ENCODE results near the gene NHSL2.

Gene NHSL2

DNA sequence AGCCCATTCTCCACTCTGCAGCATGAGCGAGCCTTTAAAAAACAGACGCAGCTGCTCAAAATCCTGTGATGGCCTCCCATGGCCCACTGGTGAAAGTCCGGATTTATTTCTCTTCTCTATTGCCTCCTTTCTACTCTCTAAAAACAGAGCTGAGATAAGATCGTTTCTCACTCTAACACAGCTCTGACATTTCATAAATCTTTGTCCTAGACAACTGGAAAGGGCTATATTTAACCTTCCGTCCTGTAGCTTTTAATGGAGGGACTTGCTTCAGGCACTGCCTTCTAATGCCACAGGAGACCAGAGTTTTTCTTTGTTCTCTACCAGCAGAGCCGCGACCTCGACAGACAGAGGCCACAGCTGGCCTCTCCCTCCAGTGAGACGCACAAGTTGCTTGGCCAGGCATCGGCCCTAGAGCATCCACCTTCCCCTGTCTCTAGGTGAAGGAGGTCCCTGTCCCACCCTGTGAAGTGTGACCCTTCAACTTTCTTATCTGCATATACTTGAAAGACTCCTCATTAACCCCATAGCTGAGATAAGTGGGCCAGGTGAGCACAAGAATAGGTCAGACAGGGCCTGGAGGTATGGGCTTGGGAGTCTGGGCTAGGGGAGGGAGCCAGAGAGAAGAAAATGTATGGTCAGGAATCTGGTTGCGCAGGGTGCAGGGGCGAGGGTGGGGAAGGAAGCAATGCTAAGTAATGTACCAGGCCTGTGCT is 171.1 kb downstream of the NHSL2 start:
- no peak for DNase-seq

DNA sequence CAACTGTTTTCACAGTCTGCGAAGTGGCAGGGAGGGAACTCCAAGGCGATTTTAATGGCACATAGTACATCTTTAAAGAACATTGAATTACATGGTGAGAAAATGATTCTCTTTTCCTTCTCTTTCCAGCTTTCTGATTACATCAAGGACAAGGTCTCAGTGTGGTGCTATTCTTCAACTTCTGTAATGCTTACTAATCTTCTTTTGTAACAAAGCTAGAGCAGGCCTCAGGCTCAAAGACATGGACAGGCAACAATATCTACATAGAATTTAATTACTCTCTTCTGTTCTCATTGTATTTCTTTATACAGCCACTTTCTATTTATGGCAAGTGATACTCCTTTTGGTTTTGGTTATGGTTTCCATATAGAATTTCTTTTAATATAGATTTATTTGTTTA is 172.6 kb downstream of the NHSL2 start:
- no peak for DNase-seq

DNA sequence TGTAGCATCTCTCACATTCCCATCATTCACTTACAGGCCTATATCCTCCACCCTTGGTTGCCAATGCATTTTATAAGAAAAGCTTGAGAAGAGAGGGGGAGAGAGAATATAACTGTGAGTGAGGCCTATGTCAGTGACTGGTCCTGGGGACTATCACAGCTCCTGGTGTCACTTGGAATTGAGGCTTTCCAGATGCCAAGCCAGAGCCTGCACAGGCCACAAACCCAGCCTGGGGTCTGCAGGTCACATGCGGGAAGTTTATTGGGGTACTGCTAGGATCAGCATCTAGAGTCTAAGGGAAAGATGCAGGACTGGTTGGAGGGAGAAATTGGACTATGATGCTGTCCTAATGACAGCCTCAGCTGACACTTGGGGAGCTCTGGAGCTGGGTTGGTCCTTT is 173.5 kb downstream of the NHSL2 start:
- no peak for DNase-seq

DNA sequence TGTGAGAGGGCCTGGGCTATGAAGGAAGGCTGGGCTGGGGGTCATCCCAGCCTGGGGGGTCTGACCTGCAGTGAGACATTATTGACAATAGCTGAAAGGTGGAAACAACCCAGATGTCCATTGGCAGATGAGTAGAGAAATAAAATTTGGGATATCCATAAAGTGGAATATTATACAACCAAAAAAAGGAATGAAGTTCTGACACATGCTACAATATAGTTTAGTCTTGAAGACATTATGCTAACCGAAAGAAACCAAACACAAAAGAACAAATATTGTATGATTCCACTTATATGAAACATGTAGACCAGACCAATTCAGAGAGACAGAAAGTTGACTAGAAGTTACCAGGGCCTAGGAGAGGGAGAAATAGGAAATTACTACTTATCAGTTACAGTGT is 176.3 kb downstream of the NHSL2 start:
- no peak for DNase-seq

DNA sequence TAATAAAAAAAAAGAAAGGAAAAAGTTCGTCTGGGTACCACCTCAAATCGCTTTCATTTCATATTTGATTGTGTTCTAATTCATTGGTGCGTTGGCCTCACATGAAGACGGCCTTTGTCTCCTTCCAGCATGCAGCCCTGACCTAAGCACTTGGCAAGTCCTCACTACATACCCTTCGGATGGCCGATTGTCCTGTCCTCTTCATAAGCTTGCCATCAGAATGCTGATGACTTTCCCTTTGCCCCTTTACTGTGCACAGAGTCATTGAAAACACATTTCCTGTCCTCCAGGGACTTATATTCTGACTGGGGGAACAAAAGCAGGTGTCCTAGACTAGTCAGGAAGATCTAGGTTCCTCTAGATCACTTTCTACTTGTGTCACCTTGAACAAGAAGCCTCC is 178.1 kb downstream of the NHSL2 start:
- no peak for DNase-seq

DNA sequence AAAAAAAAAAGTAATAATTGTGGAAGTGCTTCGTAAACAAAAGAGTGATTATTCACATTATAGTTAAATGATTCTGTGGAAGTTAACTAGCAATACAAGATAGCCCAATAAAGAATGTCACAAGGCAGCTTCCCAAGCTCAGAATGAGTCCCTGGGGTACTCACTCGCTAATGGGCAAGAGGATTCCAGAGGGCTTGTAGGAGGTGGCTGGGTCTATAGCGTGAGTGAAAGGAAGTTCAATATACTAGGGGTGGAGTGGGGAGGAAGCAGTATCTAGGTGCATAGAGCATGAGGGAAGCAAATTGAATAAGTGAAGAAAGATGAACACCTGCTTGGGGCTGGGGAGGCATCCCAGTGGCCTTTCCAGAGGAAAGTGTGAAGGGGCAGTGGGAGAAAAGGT is 178.6 kb downstream of the NHSL2 start:
- DNase-seq, result no peak

DNA sequence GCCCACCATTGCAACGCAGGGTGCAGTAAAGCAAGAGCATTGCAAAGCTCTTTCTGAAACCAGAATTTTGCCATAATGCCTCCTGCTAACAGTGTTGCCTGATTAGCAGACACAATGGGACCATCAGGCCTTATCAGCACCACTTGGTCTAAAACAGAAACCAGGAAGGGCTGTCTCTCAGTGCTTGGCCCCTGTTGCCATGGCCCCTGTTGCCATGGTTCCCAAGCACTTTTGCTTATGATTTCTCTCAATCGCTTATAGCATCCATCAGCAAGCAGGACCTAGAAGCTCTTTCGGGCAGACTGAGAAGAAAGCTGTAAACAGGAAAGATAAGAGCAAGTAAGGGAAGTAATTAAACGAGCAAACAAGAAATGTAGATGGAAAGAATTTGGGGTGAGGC is 184.2 kb downstream of the NHSL2 start:
- no peak for DNase-seq

DNA sequence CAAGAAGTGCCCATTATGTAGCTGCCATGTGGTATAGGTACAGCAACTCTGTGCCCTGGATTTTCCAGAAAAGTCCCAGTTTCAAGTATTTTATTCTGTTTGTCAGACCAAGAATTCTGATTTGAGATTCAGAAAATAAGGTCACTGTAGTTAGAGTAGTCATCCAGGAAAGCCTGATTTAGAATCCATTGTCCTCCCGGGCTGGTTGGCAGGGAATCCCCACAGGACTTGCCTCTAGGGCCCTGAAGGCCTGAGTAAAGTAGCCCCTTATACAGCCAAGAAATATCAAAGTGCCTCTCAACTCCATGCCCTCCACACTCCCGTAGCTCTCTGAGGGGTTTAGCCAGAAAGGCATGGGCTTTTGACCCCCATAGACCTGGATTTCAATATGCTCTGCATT is 184.7 kb downstream of the NHSL2 start:
- DNase-seq, result no peak

DNA sequence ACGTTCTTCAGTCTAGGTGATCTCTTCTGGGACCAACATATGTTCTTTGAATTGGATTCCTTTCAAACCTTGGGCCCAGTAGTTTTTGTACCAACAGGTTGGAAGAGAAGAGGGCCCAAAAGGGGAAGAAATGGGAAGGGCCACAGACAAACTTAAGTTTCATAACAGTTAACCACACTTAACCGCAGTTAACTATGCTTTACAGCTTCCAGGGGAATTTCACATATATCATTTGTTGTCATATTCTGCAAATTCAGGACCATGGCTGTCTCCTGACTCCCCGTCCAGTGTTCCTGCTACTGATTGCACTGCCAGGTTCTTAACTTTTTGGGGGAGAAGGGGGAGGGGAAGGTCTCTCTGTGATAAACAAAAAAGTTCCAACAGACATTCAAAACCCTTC is 186.5 kb downstream of the NHSL2 start:
- DNase-seq, result no peak

DNA sequence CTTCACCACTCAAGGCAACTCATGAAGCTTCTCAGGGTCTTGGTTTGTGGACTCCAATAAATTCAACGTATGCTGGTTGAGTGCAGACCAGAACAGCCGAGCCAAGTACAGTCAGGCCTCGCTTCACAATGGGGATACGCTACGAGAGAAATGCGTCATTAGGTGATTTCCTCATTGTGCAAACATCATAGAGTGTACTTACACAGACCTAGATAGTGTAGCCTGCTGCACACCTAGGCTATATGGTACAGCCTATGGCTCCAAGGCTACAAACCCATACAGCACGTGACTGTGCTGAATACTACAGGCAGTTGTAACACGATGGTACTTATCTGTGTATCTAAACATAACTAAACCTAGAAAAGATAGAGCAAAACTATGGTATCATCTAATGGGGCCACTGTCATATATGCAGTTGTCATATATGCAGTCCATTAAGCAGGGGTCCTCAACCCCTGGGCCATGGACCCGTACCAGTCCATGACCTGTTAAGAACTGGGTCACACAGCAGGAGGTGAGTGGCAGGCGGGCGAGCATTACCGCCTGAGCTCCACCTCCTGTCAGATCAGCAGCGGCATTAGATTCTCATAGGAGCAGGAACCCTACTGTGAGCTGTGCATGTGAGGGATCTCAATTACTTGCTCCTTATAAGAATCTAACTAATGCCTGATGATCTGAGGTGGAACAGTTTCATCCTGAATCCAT is 189.6 kb downstream of the NHSL2 start:
- DNase-seq, result no peak

DNA sequence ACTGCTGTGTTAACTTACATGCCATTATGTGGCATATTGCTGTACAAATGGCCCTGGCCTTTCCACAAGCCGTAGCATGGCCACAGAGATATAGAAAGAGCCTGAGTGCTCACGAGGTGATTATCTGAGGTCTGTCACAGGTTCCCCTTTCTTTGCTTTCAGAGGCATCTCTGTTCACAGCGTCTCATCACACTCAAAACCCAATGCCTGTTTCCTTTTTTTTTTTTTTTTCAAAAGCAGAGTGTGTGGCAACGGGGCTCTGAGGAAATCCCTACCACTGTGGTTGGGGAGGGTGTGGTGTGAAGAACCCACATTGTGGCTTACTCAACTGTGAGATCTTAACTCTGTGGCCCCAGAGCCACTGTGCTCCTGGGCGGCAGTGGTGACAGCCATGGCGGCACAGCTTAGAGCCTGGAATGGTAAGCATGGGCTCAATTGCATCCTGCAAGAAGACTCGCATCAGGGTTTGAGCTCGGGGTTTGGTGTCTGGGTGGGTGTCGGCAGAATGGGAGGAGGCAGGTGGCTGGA is 190.2 kb downstream of the NHSL2 start:
- no peak for DNase-seq

DNA sequence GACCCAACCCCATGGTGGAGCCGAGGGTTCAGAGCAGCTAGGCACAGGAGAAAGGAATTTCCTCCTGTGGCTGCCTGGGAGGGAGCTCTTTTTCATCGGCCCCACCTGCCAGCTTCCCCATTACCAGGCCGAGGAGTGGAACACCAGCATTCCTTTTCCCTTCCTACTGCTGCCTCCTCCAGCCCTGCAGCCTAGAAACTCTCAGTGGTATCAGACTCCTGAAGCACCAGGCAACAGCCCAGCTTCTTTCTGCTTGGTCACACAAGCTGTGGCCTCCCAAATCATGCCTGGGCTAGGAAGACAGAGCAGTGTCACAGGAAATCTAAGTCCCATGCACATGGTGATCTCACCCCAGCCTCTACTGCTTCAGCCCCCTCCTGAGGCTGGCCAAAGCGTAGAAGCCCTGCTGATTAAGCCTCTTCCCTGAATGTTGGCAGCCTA is 191.0 kb downstream of the NHSL2 start:
- DNase-seq, result no peak

DNA sequence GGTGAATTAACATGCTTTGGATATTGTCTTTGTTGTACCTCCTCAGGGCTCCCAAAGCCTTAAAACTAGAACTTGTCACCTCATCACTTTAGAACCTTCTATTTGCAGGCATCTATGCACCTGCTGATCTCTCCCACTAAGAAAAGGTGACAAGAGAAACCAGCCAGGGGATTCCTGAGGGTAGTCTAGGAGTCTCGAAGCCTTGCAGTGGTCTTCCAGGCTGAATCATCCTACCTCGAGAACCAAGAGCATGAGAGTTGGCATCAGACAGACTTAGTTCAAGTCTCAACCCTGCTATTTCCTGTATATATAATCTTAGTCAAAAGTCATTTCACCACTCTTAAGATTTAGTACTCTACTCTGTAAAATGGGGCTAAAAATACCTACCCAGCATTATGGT is 191.5 kb downstream of the NHSL2 start:
- DNase-seq, result peak; percentile 14

DNA sequence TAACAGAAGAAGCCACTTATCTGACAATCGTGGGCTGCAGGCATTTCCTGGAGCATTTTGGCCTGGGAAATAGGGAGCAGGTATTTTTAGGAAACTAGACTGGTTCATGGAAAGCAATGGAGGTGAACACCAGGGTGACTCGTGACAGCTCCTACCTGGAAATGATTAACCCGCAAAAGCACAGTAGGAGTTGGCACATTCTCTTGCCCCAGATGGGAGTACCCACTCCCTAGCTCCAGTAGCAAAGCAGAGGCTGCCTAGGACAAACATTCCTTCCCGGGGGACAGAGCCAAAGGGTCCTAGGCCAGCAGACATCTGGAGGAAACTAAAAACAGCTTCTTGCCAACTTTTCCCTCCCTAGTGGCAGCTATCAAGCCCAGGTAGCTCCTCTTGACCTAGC is 192.1 kb downstream of the NHSL2 start:
- no peak for DNase-seq

DNA sequence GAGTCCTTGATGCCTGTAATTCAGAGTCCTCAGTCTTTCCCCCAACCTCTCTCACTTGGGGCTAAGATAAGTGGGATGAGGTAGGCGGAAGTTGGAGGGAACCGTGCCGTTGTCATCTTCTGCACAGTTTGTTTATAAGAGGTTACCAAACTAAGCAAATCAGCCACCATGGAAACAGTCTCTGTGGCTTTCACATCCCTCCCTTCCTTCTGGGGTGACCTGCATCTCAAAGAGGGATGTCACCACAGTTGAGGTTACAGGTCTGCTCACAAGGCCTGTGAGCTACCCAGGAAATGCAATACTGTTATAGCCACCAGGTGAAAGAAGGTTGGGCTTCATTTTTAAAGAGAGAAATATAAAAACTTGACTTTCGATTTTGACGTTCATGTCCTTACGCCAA is 194.8 kb downstream of the NHSL2 start:
- DNase-seq, result no peak

DNA sequence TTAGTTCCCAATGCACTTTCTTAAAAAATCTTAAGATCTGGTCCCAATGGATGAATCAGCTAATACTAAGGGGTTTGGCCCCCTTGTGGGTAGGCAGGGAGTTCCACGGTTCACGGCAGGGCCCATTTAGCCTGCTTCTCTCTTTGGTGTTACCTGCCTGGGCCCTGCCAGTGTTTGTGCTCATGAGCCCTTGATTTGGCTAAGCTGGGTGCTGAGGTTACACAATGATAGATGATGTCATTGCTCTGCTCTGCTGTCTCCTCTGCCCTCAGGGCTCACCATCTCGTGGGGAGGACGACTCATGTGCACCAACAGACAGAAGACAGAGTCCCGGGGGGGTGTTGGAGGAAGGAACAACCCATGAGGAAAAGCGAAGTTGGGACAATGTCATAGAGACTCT is 196.7 kb downstream of the NHSL2 start:
- DNase-seq, result peak; percentile 52

DNA sequence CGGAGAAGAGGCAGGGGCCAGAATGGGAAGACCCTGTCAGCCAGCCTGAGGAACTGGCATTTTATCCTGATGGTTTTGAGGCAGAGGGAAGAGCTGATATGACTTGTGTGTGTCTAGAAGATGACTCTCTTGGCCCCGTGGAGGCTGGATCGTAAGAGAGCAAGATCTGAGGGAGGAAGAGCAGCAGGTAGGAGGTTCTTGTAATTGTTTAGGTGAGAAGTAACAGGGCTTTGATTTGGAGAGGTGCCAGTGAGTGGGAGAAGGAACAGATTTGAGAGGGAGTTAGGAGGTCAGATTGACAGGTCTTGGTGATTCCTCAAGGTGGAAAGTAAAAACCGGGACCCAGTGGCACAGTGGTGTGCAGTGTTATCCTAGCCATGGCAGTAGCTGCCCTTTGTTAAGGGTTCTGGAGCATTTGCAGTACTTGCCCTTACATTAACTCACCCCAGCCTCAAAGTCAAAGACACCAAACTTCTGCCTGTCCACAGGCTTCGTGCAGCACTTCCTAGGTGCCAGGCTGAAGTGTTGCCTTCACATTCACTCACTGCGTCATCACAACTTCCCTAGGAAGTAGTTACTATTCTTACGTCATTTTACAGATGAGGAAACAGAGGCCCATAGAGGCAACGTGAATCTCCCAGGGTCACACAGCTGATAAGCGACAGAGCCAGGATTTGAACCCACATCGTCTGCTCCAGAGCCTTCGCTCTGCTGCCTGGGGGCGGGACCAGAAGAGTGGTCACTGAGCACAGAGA is 197.4 kb downstream of the NHSL2 start:
- no peak for DNase-seq

DNA sequence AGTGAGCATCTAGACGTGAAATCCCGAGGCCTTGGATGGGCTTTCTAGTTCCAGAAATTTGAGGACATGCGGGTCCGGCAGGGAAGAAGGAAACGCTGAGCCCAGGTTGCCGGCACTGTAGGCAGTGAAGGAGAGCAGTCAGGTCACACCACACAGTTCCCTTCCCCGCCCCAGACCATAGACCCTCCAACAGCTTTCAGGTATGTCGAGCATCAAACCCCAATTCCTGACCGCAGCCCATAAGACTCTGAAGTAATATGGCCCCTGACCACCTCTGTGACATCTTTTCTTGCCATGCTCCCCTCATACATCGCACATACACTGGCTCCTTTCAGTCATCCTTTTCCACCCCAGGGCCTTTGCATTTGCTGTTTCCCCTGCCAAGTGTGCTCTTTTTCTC is 198.0 kb downstream of the NHSL2 start:
- no peak for DNase-seq

DNA sequence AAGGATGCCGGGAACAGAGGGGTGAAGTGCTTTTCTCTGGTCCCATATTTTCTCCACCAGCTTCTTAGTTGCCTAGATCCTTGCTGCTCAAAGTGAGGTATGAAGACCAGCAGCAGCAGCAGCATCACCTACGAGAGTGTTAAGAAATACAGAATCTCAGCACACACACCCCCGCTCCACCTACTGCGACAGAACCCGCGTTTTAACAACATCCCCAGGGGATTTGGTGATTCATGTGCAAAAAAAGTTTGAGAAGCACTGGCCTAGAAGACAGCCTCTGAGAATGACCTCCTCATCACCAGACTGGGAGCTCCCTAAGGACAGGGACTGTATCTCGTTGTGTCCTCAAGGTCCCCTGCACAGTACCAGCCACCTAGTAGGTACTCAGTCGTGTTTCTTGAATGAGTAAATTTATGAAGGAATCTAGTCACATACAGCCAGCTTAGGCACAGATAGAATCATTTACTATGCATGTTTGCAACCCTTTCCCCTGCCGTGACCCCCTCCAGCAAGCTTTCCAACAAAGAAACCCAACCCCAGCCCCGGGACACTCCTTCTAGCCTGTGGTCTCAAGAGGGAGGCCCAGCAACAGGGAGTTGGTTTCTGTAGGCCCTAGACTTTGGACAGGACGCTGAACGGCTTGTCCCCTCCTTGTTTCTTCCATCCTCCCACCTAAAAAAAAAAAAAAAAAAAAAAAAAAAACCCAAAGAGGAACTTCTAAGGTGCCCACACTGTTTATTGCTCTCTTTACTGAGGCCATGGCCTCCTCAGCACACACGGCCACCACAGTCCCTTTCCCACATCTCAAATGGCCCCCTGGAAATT is 199.6 kb downstream of the NHSL2 start:
- DNase-seq, result peak; percentile 47

DNA sequence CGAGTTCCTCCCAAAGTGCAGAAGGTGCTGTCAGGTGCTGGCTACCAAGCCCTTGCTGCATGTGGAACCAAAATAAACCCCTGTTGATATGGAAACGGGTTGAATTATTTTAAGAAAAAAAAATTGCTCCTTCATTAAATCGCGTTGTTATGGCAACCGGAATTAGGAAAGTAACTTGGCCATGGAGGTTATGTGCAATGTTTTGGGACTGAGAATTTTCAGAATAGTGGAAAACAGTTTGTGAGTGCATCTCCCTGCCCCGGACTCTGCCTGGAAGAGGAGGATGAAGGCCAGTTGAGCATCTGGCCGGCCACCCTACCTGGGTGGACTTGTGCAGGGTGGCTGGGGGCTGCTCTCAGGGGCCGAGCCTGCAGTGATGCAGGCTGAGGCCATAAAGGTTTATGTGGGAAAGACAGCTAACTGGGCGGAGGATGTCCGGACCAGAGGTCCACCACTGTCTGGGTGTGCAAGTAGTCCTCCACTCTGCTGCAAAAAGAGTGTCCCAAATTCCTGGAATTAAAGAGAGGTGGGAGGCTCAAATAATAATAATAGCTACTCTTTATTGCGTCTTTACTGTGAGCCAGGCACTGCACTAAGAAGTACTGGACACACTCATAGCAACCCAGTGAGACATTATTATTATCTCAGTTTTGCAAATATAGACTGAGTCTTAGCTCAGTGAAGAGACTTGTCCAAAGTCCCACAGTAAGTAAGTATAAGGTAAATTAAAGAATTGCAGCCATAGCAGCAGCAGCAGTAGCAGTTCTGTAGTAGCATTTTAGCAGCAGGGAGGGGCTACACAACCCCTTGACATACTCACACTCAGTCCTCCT is 200.4 kb downstream of the NHSL2 start:
- no peak for DNase-seq

DNA sequence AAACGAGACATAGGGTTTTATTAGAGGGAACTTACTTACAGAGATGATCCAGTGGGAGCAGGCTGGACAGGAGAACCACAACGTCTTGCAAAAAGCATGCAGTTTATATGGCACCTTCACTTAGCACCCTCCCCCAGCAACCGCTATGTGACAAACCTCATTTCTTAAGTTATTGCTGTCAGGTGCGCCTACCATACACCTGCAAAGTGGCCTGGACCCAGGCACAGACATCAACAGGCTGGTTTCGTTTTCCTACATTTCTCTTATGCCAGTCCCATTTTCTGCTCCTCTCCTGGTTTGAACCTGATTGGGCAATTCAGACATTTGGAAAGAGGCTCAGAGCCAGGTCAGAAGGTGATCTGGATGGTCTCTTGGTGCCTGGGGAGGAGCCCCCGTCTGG is 202.8 kb downstream of the NHSL2 start:
- DNase-seq, result no peak

DNA sequence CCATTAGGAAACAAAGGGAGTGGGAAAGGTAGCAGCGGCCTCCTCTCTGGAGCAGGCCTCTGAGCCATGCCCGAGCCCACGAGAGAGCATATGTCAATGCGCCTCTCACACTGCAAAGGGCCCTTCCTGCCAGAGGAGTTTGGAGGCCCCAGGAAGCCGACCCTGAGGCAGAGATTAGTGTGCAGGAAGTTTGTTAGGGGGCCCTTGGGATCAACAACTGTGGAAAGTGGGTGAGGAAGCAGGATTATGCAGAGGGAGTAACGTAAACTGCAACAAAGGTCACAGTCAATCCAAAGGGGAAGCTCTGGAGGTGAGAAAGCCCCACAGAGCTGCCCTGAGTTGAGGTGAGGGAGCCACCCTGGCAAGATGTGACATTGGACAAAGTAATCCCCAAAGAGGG is 203.7 kb downstream of the NHSL2 start:
- DNase-seq, result no peak
